Activated T-helper 9 cell treated with anti-CD3 and anti-CD28 coated beads, Interleukin-2, amount 50 U/mL, for 16 hours (primary cell): ENCODE results near the gene STX18.
"Not testable (repeated sequence)": the region's sequence is repeated elsewhere in the genome, so short reads cannot be mapped to it uniquely, and the experiment has no call there.

Experiments
- DNase-seq: peaks from one replicate; pipeline ENCODE4 v3.0.0-alpha.2; 2020; ENCODE audit warnings: low read depth

STX18 gene

GRCh38 chr4:4479366-4479765 is 62.5 kb downstream of the STX18 start:
- no peak for DNase-seq

- DNase-seq: no peak
Measured at GRCh38 chr4:4477796-4478195, 64.1 kb downstream of the STX18 start.

- no peak for DNase-seq
Measured at GRCh38 chr4:4477391-4477790, 64.5 kb downstream of the STX18 start.

GRCh38 chr4:4474476-4474875 is 67.4 kb downstream of the STX18 start:
- no peak for DNase-seq

- no peak for DNase-seq
Measured at GRCh38 chr4:4472344-4472958, 69.4 kb downstream of the STX18 start.

GRCh38 chr4:4471195-4471594 is 70.7 kb downstream of the STX18 start:
- DNase-seq: no peak

GRCh38 chr4:4470208-4470607 is 71.6 kb downstream of the STX18 start:
- no peak for DNase-seq

GRCh38 chr4:4465238-4465637 is 76.6 kb downstream of the STX18 start:
- not testable (repeated sequence) for DNase-seq

GRCh38 chr4:4462970-4463369 is 78.9 kb downstream of the STX18 start:
- no peak for DNase-seq

GRCh38 chr4:4461850-4462249 is 80.0 kb downstream of the STX18 start:
- peak; percentile 41 for DNase-seq

- no peak for DNase-seq
Measured at GRCh38 chr4:4461178-4461577, 80.7 kb downstream of the STX18 start.

GRCh38 chr4:4460759-4461158 is 81.1 kb downstream of the STX18 start:
- peak; percentile 4 for DNase-seq

- no peak for DNase-seq
Measured at GRCh38 chr4:4459181-4459580, 82.7 kb downstream of the STX18 start.

GRCh38 chr4:4457803-4458553 is 83.9 kb downstream of the STX18 start:
- DNase-seq: no peak

- DNase-seq: no peak
Measured at GRCh38 chr4:4456816-4457578, 84.9 kb downstream of the STX18 start.

- no peak for DNase-seq
Measured at GRCh38 chr4:4456351-4456750, 85.5 kb downstream of the STX18 start.

- DNase-seq: no peak
Measured at GRCh38 chr4:4455210-4455865, 86.5 kb downstream of the STX18 start.

- no peak for DNase-seq
Measured at GRCh38 chr4:4446434-4446833, 95.4 kb downstream of the STX18 start.

GRCh38 chr4:4443821-4444220 is 98.0 kb downstream of the STX18 start:
- DNase-seq: no peak

- no peak for DNase-seq
Measured at GRCh38 chr4:4440333-4441061, 101.4 kb downstream of the STX18 start.

GRCh38 chr4:4439782-4440181 is 102.1 kb downstream of the STX18 start:
- no peak for DNase-seq

- no peak for DNase-seq
Measured at GRCh38 chr4:4438891-4439290, 103.0 kb downstream of the STX18 start.
